ENCODE measurements around the gene CFAP69.

DNA sequence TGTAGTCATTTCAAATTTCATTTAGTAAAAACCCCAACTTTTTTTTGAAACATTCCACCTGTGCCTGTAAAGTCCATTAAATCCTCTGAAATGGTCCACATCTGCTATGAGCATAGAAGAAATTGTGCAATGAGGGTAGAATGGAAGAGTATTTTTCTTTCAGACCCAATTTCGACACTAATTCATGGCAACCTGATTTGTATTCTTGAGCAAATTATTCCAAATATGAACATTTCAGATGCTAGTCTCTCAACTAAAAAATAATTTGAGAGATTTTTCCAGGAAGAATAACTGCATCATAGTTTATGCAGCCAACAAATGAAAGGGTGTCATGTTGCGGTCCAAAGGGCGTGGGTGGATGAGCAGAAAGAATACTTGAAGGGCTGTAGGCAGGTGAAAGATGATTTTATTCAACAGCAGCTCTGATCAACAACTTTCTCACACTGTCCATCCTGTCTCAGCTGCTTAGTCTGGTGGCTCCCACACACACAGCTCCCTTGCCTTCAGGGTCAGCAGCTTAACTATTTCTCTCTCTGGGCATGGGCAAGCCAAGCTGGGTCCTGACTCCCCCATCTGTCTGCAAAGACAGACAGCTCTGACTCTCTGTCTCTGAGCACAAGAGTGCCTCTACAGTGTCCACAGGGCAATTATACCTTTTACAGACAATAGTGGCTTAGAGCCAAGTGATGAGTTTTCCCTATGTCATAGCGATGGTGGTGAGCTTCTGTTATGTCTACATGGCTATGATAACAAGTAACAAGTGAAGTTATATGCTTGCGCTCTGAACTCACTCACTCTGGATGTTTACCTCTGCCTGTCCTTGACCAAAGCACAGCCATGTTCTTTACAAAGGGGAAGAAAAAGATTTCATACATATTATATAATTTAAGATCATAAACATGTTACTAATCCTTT, 21.9 kb upstream of the CFAP69 start:
- no peak for TF ChIP-seq POLR2A (IDR thresholded peaks at IDR 0.05; ENCODE audit: low read depth, low read length)
- TF ChIP-seq POLR2AphosphoS5 (IDR thresholded peaks at IDR 0.05; ENCODE audit: low read depth, low read length): no peak
- TF ChIP-seq TAF1 (IDR thresholded peaks at IDR 0.05; ENCODE audit: low read depth, low read length): no peak
- TF ChIP-seq SPI1 (IDR thresholded peaks at IDR 0.05; ENCODE audit: low read depth, low read length): no peak

Data from GM12891 (cell line).